ENCODE data around the gene MVP. TPM values are rescaled to one million over a fixed set of nuclear protein-coding genes. Genes with fewer than 3 reads are reported as not detected.
"Not testable (repeated sequence)": the region's sequence is repeated elsewhere in the genome, so short reads cannot be mapped to it uniquely, and the experiment has no call there.

The MVP gene
- total RNA-seq, 3 donors from 2014 or later: 80.6 to 86.4 (median 85.8) TPM

DNA sequence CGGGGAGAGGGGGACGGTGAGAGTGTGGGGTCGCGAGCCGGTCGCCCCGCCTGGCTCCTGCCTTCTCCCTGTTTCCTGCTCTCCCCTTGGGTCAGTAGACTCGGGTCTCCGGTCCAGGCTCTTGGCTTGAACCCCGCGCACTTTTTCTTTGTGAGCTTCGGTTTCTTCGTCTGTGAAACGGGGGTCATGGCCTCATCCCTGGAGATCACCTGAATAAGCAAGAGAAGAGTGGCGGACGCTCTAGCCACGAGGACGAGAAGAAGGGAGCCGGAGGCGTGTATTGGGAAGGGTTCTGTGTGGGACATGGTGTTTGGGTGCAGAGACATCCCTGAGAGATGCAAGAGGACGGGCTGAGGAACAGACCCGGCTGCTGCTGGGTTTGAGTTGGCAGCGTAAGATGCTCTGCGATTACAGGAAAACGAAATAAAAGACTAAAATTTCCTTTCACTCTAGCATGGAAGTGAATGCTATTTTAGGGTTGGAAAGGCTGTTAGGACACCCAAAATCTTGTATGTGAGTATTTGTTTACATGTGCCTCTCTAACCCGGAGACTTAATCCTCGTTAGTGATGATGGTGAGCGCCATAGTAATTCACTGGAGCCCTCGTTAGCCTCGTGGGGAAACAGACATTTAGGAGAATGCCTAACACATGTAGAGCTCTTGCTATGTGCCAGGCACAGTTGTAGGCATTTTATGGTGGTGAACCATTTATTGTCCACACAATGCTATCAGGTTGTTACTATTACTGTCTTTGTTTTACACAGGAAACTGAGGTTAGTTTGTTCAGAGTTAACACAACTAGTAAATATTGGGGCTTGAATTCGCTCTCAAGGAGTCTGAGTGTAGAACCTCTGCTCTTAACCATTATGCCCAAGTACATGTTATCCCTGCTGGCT is 29.1 kb upstream of the MVP start:
- DNase-seq (no peak), ATAC-seq (peak; percentile 22 to 31)
- peaks cover 33% of the 10 kb centered on the region for H3K4me1 Mint-ChIP-seq (ENCODE audit: low read depth)

DNA sequence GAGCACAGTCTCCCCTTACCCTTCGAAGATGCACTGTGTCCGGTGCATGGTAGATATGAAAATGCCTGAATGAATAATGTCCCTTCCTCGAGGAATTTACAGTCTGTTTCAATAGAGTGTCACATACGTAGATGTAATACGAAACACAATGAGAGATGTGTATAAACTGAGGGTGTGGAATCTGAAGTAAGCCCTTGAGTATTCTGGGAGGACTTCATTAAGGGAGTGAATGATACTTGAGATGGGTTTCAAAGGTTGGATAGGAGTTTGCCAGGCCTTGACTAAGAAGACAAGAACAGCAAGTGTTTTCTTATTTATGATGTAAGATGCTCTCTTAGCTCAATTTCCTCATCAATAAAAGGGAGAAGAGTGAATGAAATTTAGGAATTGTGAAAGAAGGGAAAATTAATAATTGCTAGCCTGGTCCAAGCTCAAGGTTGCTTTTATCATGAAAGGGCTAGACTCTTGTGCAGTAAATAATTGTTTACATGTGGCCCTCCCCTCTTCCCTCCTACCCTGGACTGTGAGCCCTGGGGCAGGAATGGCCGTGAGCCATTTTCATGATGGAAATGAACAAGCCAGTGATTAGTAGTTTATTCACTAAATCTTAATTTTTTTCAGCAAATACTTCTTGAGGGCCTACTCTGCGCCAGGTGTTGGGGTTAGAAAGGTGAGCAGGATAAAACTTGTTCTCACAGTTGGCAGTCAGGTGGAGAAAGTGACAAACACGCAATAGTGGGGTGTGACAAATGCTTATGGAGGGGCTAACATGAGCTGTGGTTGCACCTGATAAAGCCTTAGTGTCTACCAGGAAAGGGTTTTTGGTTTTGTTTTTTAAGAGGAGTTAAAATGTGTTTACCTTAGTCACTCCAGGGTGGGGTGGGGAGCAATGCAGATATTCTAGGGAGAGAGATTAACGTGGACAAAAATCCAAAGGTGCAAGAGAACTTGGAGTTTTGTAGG is 28.1 kb upstream of the MVP start:
- H3K4me1 Mint-ChIP-seq (ENCODE audit: low read depth): peaks cover 33% of the 10 kb centered on the region
- peaks cover 15% of the 10 kb centered on the region for H3K36me3 Mint-ChIP-seq (ENCODE audit: insufficient read depth)
- no peak for ATAC-seq
- H3K4me3 Mint-ChIP-seq: peak overlapping the region; percentile 99
- no peaks in the 10 kb centered on the region for H3K27me3 Mint-ChIP-seq (ENCODE audit: low read depth)
- no peaks in the 10 kb centered on the region for H3K9me3 Mint-ChIP-seq
- DNase-seq: no peak

More for the DNA sequence above, 29.1 kb upstream of the MVP start:
- H3K36me3 Mint-ChIP-seq (ENCODE audit: insufficient read depth): peaks cover 11% of the 10 kb centered on the region
- H3K9me3 Mint-ChIP-seq: no peaks in the 10 kb centered on the region
- peak overlapping the region; percentile 99 for H3K4me3 Mint-ChIP-seq
- H3K27me3 Mint-ChIP-seq (ENCODE audit: low read depth): no peaks in the 10 kb centered on the region

DNA sequence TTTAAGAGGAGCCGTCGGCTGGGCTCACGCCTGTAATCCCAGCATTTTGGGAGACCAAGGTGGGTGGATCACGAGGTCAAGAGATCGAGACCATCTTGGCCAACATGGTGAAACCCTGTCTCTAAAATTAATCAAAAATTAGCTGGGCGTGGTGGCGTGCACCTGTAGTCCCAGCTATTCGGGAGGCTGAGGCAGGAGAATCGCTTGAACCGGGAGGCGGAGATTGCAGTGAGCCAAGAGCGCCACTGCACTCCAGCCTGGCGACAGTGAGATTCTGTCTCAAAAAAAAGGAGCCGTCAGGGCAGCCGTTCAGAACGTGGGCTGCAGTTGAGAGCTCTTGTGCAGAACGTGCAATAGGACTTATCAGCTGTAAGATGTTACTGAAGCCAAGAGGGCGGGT is 27.1 kb upstream of the MVP start:
- not testable (repeated sequence) for H3K4me3 Mint-ChIP-seq; DNase-seq; H3K27me3 Mint-ChIP-seq (ENCODE audit: low read depth); ATAC-seq; H3K9me3 Mint-ChIP-seq
- H3K4me1 Mint-ChIP-seq (ENCODE audit: low read depth): peaks cover 33% of the 10 kb centered on the region
- peaks cover 20% of the 10 kb centered on the region for H3K36me3 Mint-ChIP-seq (ENCODE audit: insufficient read depth)

DNA sequence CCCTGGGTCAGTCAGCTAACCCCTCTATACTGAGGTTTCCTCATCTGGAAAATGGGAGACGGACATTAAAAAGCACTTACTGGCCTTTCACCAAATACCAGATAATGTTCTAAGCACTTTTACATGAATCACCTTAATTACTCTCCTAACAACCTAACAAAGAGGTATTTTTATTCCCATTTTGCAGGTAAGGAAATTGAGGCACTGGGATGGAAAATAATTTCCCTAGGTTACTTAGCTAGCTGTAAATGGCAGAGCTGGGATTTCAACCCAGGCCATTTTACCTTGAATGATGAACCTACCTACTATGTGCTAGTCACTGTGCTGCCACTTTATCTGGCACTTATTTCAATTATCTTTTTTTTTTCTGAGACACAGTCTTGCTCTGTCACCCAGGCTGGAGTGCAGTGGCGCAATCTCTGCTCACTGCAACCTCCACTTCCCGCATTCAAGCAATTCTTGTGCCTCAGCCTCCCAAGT is 26.0 kb upstream of the MVP start:
- no peaks in the 10 kb centered on the region for H3K9me3 Mint-ChIP-seq
- DNase-seq: no peak
- H3K36me3 Mint-ChIP-seq (ENCODE audit: insufficient read depth): peaks cover 26% of the 10 kb centered on the region
- no peaks in the 10 kb centered on the region for H3K27me3 Mint-ChIP-seq (ENCODE audit: low read depth)
- ATAC-seq: no peak
- H3K4me3 Mint-ChIP-seq: no peak overlapping the region
- peaks cover 31% of the 10 kb centered on the region for H3K4me1 Mint-ChIP-seq (ENCODE audit: low read depth)

DNA sequence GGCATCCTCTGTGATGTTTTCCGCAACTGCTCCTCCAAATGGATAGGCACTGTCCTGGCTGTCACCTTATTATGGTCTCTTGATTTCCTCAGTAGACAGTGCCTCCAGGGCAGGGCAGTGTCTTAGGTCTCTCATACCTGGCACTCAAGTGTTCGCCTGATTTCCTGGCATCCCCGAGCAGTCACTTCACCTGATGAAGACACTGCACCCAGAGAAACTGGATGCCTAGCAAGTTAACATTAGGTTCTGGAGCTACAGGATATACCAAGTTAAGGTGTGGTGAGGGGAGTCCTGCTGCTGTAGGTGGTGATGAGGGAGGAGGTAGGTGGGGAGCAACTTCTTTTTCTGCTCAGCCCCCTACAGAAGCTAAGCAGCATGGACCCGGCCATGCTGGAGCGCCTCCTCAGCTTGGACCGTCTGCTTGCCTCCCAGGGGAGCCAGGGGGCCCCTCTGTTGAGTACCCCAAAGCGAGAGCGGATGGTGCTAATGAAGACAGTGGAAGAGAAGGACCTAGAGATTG is 17.8 kb upstream of the MVP start:
- peaks cover 24% of the 10 kb centered on the region for H3K36me3 Mint-ChIP-seq (ENCODE audit: insufficient read depth)
- no peak overlapping the region for H3K4me3 Mint-ChIP-seq

DNA sequence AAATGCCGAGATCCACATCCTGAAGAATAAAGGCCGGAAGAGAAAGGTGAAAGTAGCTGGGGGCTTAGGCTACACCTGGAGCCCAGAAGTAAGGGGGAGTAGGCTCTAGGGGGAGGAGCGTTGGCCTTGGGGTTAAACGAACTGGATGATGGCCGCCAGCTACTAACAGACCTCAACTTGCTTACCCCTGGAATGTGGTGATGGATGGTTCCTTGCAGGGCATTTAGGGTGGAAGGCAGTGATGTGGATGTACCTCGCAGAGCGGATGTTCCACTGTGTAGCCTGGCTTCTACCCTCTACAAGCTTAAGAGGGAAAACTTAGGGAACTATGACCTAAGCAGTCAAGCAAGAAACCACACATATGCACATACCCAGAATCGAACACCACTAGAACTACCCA is 16.2 kb upstream of the MVP start:
- Mint-ChIP-seq H3K4me1 (ENCODE audit: low read depth) (peaks cover 27% of the 10 kb centered on the region), H3K27me3 (ENCODE audit: low read depth) (no peaks in the 10 kb centered on the region), H3K36me3 (ENCODE audit: insufficient read depth) (peaks cover 20% of the 10 kb centered on the region), H3K4me3 (peak overlapping the region; percentile 96), H3K9me3 (no peaks in the 10 kb centered on the region)
- DNase-seq: no peak
- ATAC-seq: no peak

More for the DNA sequence above, 17.8 kb upstream of the MVP start:
- peaks cover 15% of the 10 kb centered on the region for H3K4me1 Mint-ChIP-seq (ENCODE audit: low read depth)
- H3K27me3 Mint-ChIP-seq (ENCODE audit: low read depth): no peaks in the 10 kb centered on the region
- no peak for DNase-seq
- ATAC-seq: no peak
- no peaks in the 10 kb centered on the region for H3K9me3 Mint-ChIP-seq

DNA sequence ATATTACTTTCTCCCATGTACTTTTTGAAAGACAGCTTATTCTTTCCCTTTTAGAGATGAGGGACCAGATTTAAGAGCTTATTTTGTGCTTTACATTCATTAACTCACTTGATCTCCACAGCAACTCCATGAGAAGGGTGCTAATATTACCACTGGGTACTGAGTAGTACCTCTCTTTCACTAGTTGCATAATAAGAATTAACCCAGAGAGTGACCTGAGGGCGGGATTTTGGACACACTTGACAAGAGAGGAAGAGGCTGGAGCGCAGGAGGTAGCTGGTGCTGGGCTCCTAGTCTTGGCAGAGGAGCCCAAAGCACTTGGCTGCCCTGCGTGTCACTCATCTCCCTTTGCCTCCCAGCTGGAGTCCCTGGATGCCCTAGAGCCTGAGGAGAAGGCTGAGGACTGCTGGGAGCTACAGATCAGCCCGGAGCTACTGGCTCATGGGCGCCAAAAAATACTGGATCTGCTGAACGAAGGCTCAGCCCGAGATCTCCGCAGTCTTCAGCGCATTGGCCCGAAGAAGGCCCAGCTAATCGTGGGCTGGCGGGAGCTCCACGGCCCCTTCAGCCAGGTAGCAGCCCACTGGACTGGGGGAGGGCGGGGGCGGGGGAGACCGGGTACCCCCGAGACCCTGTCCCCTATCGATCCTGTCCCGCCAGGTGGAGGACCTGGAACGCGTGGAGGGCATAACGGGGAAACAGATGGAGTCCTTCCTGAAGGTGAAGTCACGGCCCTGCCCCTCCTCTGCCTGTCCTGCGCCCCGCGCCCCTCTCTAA is 15.6 kb upstream of the MVP start:
- Mint-ChIP-seq H3K9me3 (no peaks in the 10 kb centered on the region), H3K4me3 (peak overlapping the region; percentile 96), H3K36me3 (ENCODE audit: insufficient read depth) (peaks cover 22% of the 10 kb centered on the region), H3K27me3 (ENCODE audit: low read depth) (no peaks in the 10 kb centered on the region), H3K4me1 (ENCODE audit: low read depth) (peaks cover 29% of the 10 kb centered on the region)
- DNase-seq (no peak), ATAC-seq (no peak)

DNA sequence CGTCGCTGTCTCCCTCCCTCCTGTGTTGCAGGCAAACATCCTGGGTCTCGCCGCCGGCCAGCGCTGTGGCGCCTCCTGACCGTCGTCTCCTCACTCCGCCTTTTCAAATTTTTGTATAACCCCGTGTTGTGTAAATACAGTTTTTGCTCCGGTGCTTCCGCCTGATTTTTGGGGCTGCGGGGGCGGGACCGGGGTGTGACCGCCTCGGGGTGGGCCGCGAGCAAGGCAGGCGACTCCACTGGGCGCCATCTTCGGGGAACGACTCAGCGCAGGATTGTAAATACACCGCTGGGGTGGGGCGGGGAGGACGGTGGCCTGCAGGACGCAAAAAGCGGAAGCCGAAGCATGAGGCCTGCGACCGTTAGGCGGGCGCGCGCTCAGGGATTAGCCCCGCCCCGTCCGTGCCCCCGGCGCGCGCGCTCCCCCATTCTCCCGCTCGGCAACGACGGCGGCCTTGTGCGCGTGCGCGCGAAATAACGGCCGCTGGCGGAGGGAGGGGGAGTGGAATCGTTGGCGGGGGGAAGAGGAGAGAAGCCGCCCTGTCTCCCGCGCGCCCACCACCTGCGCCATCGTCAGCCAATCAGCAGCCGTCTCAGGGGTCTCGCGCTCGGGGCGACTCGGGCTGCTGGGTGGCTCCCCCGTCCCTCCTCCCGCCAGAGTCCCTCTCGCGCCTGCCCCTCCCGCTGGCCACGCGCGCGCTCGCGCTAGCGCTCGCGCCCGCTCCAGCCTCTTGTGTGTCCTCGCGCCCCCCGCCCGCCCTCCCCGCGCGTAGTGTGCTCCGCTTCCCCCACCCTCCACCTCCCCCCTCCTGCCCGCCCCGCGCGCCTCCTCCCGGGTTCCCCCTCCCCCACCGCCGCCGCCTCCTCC is 14.8 kb upstream of the MVP start:
- DNase-seq (peak; percentile 97), ATAC-seq (peak; percentile 61 to 68)
- Mint-ChIP-seq H3K27me3 (ENCODE audit: low read depth) (no peaks in the 10 kb centered on the region), H3K9me3 (no peaks in the 10 kb centered on the region), H3K4me3 (peak overlapping the region; percentile 96), H3K4me1 (ENCODE audit: low read depth) (peaks cover 36% of the 10 kb centered on the region), H3K36me3 (ENCODE audit: insufficient read depth) (peaks cover 22% of the 10 kb centered on the region)

DNA sequence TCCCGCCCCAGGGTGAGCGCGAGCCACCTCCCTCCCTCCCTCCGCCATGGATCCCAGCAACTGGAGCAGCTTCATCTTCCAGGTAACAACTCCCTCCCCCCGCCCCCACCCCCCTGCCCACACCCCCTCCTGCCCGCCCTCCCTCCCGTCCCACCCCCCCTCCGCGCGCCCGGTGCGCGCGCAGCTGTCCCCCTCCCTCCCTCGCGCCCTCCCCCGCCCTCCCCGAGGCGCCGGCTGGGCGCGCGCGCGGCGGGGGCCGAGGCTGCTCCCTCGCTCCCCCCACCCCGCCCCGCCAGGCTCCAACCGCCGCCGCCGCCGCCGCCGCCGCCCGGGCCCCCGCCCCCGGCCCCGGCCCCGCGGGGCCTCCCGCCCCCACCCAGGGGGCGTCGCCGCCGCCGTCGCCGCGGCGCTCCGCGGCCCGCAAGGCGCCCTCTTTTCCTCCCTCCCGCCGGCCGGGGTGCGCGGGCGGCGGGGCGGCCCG is 14.1 kb upstream of the MVP start, which contains the start of gene MAZ:
MAZ (plus strand) TSS at position 431 of the 481 bp plus-strand sequence. CDS start 173 bp downstream, outside the sequence.
- DNase-seq: peak; percentile 74
- no peaks in the 10 kb centered on the region for H3K27me3 Mint-ChIP-seq (ENCODE audit: low read depth)
- peak; percentile 1 to 2 for ATAC-seq
- H3K4me1 Mint-ChIP-seq (ENCODE audit: low read depth): peaks cover 43% of the 10 kb centered on the region
- peaks cover 17% of the 10 kb centered on the region for H3K36me3 Mint-ChIP-seq (ENCODE audit: insufficient read depth)
- H3K4me3 Mint-ChIP-seq: peak within 1 kb of the TSS; percentile 98
- H3K9me3 Mint-ChIP-seq: no peaks in the 10 kb centered on the region

DNA sequence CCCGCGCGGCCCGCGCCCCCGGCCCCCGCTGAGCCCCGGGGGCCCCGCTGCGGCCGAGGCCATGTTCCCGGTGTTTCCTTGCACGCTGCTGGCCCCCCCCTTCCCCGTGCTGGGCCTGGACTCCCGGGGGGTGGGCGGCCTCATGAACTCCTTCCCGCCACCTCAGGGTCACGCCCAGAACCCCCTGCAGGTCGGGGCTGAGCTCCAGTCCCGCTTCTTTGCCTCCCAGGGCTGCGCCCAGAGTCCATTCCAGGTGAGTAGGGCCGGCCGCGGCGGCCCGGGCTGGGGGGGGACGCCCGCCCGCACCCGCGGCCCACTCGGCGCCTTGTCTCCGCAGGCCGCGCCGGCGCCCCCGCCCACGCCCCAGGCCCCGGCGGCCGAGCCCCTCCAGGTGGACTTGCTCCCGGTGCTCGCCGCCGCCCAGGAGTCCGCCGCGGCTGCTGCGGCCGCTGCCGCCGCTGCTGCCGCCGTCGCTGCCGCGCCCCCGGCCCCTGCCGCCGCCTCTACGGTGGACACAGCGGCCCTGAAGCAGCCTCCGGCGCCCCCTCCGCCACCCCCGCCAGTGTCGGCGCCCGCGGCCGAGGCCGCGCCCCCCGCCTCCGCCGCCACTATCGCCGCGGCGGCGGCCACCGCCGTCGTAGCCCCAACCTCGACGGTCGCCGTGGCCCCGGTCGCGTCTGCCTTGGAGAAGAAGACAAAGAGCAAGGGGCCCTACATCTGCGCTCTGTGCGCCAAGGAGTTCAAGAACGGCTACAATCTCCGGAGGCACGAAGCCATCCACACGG is 13.4 kb upstream of the MVP start:
- peaks cover 50% of the 10 kb centered on the region for H3K4me1 Mint-ChIP-seq (ENCODE audit: low read depth)
- H3K36me3 Mint-ChIP-seq (ENCODE audit: insufficient read depth): peaks cover 11% of the 10 kb centered on the region

DNA sequence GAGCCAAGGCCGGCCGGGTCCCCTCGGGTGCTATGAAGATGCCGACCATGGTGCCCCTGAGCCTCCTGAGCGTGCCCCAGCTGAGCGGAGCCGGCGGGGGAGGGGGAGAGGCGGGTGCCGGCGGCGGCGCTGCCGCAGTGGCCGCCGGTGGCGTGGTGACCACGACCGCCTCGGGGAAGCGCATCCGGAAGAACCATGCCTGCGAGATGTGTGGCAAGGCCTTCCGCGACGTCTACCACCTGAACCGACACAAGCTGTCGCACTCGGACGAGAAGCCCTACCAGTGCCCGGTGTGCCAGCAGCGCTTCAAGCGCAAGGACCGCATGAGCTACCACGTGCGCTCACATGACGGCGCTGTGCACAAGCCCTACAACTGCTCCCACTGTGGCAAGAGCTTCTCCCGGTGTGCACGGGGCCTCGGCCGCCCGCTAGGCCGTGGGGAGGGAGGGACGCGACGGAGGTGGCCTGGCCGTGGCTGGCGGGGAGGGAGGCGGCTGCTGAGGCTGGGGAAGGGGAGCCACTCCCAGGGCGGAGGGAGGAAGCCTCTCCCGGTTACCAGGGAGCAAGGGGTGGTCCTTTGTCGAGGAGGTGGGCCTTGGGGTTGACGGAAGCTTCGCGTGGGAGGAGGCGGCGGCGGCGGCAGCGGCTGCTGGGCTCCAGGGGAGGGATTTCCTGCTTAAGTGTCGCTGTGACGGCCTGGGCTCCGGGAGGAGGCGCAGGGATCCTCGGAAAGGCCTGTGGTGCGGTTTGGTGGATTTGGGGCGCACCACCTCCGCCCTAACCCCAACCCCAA is 12.6 kb upstream of the MVP start:
- peak; percentile 85 for DNase-seq
- Mint-ChIP-seq H3K36me3 (ENCODE audit: insufficient read depth) (peaks cover 11% of the 10 kb centered on the region), H3K4me3 (peak overlapping the region; percentile 98), H3K4me1 (ENCODE audit: low read depth) (peaks cover 55% of the 10 kb centered on the region), H3K27me3 (ENCODE audit: low read depth) (no peaks in the 10 kb centered on the region), H3K9me3 (no peaks in the 10 kb centered on the region)
- ATAC-seq: peak; percentile 20 to 30

More for the DNA sequence above, 13.4 kb upstream of the MVP start:
- Mint-ChIP-seq H3K9me3 (no peaks in the 10 kb centered on the region), H3K4me3 (peak overlapping the region; percentile 98), H3K27me3 (ENCODE audit: low read depth) (no peaks in the 10 kb centered on the region)
- ATAC-seq (peak in 1 of 2 donors; percentile 2), DNase-seq (peak; percentile 45)

Measured in activated T-cell treated with anti-CD3 and anti-CD28 coated beads, Interleukin-2, amount 50 U/mL, for 4 hours (primary cell).